ENCODE data around the gene FSD1. TPM values are rescaled to one million over a fixed set of nuclear protein-coding genes. Genes with fewer than 3 reads are reported as not detected.
"Not testable (repeated sequence)": the region's sequence is repeated elsewhere in the genome, so short reads cannot be mapped to it uniquely, and the experiment has no call there.

The FSD1 gene
- 19.8 TPM for polyA plus RNA-seq (2013, experiment 1 of 2; ENCODE audit: insufficient read length)
- 20.6 TPM for polyA plus RNA-seq (2013, experiment 2 of 2; ENCODE audit: insufficient read length)

DNA sequence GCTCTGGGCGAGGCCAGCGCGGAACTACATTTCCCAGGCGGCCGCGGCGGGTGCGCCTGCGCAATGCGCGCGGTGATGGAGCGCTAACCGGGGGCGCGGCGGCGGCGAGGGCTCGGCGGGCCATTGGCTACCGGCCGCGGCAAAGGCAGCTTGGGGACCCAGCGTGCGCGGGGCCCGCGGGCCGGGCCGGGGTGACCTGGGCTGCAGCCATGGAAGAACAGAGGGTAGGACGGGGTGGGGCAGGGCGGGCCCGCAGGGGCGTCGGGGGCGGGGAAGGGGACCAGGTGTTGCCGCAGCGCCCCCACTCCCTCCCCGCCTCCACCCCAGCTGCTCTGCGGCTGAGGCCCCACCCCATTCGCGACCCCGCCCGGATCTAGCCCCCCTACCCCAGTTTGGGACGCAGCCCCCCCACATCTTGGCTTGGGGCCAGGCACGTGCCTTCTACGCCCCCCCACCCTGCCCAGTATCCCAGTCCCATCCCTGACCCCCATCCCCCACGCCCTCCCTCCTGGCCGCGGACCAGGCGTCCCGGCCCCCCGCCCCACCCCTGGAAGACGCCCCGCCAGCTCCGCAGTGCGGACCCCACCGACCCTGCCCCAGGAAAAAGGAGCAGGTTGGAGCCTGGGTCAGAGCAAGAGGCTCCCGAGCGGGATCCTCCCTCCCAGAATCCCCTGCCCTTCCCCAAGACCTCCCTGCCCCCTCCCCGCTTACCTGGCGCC is at the start of gene FSD1:
Gene FSD1, plus strand, starts transcription at position 61 of the 719 bp plus-strand sequence. Its CDS starts 149 bp downstream, at position 210.
- DNase-seq, result peak; percentile 72

DNA sequence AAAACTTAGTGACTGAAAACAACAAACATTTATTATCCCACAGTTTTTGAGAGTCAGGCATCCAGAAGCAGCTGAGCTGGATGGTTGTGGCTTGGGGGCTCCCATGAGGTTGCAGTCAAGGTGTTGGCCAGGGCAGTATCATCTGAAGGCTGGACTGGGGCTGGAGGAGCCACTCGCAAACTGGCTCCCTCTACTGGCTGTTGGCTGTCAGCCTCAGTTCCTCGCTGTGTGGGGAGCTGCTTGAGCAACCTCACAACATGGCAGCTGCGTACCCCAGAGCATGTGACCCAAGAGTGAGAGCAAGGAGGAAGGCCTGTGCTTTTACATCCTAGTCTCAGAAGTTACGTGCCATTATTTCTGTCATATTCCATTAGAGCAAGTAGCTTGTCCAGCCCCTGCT is 47.8 kb upstream of the FSD1 start:
- DNase-seq, result no peak

DNA sequence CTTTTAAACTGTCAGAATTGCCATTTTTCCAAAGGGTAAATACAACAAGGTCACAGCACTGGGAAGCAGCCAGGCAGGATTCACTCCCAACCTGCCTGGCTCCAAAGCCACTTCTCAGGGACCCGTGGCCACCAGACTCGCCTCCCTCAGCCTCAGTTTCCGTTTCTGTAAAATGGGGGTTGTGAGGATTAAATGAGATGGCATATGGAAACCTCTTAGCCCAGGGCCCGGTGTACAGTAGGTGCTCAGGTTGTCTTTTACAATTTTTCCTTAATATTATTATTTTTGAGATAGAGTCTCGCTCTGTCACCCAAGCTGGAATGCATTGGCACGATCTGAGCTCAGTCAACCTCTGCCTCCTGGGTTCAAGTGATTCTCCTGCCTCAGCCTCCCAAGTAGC is 47.4 kb upstream of the FSD1 start:
- DNase-seq, result no peak

DNA sequence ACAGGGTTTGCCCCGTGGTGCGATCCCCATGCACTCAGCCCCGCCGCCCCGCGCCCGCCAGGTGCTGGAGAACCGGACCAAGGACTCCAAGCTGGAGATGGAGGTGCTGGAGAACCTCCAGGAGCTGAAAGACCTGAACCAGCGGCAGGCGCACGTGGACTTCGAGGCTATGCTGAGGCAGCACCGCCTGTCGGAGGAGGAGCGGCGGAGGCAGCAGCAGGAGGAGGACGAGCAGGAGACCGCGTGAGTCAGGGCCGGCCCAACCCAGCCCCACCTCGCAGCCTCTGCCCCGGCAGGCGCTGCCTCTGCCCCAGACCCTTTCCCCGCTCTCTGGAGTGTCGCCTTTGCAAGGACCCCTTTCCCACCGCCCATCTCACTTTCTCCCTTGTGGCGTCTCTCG is 46.2 kb upstream of the FSD1 start:
- no peak for DNase-seq

DNA sequence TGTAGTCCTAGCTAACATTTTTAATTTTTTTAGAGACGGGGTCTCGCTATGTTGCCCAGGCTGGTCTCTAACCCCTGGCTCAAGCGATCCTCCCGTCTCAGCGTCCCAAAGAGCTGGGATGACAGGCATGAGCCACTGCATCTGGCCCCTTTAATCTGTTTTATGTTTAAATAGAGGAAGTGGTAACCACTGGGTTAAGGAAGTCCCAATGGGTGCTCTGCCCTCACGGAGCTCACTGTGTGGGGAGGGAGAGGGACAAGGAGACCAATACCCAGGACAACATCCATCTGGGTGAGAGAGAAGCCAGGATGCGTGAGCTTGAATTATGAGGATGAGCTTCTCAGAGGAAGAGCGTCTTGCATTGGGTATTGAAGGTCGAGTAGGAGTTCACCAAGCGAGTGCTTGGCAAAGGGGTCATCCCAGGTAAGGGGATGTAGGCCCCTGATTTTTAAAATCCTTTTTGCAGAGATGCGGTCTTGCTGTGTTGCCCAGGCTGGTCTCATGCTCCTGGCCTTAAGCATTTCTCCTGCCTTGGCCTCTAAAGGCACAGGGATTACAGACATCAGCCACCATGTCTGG is 43.7 kb upstream of the FSD1 start:
- no peak for DNase-seq

DNA sequence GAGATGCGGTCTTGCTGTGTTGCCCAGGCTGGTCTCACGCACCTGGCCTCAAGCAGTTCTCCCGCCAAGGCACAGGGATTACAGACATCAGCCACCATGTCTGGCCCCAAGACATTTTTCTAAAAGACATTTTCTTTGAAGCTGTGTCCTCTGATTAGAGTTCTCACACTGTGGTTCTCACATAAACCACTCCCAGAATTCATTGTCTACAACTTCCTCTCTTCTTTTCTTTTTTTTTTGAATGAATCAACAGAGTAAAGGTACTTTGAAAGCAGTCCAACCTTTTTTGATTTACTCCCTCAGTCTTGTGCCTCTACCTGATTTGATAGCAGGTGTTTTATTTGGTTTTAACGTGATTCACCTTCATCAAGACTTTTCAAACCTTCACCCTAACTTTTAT is 39.6 kb upstream of the FSD1 start:
- no peak for DNase-seq

DNA sequence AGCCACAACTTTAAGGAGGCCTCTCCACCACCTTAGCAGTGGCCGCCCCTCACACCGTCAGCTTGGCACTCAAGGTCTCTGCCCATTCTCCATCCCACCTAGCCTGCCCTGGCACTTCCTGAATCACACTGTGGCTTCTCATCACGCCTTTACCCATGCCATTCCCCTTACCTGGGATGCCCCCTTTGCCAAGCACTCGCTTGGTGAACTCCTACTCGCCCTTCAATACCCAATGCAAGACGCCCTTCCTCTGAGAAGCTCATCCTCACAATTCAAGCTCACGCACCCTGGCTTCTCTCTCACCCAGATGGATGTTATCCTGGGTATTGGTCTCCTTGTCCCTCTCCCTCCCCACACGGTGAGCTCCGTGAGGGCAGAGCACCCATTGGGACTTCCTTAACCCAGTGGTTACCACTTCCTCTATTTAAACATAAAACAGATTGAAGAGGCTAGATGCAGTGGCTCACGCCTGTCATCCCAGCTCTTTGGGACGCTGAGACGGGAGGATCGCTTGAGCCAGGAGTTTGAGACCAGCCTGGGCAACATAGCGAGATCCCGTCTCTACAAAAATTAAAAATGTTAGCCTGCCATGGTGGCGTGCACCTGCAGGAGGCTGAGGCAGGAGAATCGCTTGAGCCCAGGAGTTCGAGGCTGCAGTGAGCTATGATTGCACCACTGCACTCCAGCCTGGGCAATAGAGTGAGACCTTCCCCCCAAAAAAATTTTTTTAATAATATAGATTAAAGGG is 38.0 kb upstream of the FSD1 start:
- DNase-seq, result no peak

DNA sequence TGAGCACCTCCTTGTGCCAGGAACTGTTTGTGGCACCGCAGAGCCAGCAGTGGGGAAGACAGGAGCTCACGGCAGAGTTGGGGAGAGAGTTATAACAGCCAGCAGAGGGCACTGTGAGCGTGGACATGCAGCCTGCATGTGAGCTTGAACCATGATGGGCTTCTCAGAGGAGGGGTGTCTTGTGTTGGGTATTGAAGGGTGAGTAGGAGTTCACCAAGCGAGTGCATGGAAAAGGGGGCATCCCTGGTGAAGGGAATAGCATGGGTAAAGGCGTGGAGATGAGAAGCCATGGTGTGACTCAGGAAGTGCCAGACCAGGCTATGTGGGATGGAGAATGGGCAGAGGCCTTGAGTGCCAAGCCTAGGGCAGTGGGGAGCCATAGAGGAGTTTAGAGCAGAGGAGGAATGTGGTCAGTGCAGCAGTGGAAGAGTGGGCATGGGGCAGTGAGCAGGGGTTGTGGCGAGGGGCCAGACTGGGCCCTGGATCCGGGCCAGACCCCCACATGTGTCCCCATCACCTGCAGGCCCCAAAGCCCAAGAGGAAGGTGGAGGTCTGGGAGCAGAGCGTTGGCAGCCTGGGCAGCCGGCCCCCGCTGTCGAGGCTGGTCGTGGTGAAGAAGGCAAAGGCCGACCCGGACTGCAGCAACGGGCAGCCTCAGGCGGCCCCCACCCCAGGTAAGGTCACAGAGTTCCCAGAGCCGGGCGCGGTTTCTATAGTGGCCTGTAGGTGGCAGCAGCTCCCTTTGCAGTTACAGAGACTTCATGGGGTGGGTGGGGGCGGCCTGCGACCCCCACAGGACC is 37.1 kb upstream of the FSD1 start:
- peak; percentile 36 for DNase-seq

DNA sequence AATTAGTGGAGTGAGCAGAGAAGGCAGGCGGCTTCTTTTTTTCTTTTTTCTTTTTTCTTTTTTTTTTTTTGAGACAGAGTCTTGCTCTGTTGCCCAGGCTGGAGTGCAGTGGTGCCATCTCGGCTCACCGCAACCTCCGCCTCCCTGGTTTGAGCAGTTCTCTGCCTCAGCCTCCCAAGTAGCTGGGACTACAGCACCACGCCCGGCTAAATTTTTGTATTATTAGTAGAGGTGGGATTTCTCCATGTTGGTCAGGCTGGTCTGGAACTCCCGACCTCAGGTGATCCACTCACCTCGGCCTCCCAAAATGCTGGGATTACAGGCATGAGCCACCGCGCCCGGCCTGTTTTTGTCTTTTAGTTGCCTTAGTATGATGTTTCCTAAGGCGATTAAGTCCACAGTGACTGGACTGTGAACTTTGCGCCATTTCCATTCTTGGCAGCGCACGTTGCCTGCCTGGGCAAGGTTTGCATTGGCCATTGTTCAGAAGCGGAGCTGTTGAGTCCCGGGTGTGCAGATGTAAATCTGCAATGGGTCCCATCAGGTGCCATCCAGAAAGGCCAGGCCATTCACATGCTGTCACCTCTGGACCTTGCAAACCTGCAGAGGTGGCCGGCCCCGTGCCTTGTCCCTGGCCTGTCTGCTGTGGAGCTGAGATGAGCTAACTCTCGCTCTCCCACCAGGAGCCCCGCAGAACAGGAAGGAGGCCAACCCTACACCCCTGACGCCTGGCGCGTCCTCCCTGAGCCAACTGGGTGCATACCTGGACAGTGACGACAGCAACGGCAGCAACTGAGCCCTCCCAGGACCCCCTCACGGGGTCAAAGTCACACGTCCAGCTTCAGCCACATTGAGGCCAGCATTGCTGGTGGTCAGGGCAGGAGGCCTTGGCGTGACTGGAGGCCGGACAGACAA is 36.2 kb upstream of the FSD1 start:
- no peak for DNase-seq

DNA sequence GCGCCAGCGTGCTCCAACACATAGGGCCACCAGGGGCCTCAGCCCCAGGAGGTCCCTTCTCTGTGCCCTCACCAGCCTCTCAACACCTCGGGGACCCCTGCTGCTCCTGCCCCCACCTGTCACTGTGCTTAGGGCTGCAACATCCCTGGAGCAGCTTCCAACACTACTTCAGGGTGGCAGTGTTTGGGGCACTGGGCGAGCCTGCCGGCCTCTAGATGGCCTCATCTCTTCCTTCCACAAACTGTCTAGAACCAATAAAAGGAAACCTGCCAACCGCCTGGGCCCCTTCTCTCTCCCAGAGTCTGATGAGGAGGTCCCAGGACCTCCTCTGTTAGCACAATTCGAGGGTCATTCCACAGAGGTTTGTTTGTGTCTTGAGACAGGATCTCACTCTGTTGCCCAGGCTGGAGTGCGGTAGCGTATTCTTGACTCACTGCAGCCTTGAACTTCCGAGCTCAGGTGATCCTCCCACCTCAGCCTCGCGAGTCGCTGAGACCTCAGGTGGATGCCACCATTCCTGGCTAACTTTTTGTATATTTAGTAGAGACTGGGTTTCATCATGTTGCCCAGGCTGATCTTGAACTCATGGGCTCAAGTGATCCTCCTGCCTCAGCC is 35.5 kb upstream of the FSD1 start:
- DNase-seq, result no peak

DNA sequence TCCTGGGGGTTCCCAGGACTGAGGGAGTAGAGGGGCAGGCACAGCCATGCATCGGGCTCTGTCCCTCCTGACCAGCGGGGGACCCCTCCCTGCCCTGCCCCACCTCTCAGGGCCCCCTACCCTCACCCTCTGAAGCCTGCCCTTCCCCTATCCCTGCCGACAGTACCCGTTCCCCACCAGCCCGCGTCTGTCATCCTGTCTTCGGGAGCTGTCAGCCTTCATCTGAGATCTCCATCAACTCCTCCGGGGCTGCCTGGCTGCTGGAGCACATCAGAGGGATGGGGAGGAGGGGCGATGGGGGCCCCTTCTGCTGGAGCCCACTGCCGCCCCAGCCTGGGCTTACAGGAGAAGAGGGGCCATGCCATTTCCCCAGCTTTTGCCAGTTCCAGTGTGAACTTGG is 31.5 kb upstream of the FSD1 start:
- DNase-seq, result no peak

DNA sequence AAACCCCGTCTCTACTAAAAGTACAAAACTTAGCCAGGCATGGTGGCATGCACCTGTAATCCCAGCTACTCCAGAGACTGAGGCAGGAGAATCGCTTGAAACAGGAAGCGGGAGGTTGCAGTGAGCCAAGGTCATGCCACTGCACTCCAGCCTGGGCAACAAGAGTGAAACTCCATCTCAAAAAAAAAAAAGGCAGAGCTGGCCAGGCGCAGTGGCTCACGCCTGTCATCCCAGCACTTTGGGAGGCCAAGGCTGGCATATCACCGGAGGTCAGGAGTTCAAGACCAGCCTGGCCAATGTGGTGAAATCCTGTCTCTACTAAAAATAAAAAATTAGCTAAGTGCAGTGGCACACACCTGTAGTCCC is 30.1 kb upstream of the FSD1 start:
- not testable (repeated sequence) for DNase-seq

DNA sequence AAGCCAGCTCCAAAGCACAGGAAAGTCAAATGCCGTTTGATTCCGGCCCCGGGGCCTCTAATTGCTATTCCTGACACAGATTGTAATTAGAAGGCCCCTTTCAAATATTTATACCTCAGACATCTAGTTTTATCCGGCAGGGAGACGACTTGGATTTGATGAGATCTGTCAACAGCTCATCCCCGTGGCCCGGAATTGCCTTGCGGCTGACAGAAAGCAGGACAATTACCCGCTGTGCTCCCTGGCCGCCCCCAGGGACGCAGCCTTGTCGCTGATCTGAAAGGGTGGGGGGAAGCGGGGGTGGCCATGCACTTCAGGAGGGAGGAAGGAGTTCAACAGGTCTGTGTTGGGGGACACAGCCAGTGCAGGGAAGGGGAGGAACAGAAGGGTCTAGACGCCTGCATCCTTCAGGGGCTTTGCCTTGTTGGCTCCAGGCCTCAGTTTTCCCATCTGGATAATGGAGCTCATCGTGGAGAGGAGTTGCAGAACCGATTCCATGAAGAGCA is 27.2 kb upstream of the FSD1 start:
- no peak for DNase-seq

DNA sequence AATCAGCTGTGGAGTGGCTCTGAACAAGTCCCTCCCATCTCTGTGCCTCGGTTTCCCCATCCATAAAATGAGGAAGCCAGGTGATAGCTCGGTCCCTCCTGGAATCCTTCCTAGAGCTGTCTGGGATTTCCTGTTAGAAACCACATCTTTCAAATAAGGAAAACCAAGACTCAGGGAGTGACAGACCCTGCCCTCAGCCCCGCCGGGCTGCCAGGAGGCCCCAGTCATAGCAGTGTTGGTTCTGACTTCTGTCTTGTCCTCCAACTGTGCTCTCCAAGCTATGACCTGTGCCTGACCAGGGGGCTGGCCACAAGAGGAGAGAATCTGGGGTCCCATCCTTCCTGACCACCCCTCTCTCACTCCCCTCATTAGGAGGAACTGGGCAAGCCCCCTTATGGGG is 26.4 kb upstream of the FSD1 start:
- DNase-seq, result no peak

DNA sequence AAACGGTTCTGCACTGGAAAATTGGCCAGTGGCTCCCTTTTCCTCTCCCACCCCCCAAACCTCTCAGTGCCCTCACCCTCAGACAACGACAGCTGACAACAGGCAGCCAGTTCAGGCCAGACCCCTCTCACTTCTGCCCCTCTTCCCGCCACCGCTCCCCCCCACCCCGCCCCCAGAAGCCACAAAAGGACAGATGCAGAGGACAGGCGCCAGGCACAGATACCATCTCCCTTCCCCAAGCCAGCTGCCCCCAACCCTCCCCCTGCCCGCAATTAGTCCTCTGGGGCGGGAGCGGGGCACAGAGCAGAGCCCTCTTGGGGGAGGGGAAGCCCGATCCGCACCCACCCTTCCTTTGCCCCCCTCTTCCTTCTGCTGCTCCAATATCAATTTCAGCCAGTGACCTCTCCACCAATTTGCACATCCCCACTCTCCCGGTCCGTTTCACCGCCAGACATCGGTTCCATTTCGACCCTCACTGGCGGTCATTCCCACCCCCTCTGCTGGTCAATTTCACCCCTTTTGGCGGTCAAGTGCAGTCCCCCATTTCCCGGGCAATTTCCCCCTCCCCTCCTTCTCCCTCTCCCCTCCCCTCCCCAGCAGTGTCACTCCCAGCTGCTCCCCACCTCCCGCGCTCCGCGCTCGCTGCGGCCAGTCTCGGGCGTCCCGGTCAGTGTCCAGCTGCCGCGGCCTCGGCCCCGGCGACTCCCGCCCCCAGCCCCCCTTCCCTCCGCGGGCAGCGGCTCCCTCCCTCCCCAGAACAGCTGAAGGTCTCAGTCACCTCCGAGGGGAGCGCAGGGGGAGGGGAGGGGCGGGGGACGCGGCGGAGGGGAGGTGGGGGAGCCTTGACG is 25.8 kb upstream of the FSD1 start, which contains the start of gene SHD:
Gene SHD, plus strand, starts transcription at position 848 of the 848 bp plus-strand sequence. CDS start 798 bp downstream, outside the sequence.
- no peak for DNase-seq

DNA sequence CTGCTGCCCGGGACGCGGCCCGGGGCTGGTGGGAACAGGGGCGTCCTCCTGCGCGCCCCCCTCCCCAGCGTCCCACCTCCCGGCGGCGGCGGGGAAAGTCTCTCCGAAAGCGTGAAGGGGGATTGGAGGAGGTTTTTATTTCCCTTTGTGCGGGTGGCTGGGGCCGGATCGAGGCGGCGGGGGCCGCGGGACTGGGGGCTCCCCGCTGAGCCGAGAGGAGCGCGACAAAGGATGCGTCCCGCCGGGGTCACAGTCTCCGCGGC is 25.2 kb upstream of the FSD1 start:
- DNase-seq, result no peak

DNA sequence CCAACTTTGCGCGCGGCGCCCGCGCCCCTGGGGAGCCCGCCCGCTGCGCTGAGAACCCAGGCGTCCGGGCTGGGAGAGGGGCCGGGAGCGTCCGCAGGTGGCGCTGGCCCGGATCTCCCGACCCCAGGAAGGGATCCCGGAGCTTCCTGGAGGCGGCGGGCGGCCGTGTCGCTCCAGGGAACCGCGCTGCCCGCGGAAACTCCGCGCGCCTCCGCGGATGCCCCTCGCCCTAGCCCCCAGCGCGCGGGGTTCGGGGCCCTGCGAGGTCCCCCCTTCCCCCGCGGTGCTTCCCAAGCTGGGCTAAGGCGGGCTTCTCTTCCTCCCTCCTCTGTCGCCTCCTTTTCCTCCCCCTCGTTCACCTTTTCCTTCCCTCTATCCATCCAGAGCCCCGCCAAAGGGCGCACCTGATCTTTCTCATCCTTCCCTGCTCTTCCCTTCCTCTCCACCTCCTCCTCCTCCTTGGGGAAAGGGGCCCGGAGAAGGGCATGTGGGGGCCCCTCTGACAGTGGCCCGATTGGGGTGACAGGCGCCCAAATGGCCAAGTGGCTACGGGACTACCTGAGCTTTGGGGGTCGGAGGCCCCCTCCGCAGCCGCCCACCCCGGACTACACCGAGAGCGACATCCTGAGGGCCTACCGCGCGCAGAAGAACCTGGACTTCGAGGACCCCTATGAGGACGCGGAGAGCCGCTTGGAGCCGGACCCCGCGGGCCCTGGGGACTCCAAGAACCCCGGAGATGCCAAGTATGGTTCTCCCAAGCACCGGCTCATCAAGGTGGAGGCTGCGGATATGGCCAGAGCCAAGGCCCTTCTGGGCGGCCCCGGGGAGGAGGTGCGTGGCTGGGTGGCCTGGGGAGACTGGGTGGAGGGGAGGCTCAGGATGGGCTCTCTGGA is 24.6 kb upstream of the FSD1 start:
- no peak for DNase-seq

DNA sequence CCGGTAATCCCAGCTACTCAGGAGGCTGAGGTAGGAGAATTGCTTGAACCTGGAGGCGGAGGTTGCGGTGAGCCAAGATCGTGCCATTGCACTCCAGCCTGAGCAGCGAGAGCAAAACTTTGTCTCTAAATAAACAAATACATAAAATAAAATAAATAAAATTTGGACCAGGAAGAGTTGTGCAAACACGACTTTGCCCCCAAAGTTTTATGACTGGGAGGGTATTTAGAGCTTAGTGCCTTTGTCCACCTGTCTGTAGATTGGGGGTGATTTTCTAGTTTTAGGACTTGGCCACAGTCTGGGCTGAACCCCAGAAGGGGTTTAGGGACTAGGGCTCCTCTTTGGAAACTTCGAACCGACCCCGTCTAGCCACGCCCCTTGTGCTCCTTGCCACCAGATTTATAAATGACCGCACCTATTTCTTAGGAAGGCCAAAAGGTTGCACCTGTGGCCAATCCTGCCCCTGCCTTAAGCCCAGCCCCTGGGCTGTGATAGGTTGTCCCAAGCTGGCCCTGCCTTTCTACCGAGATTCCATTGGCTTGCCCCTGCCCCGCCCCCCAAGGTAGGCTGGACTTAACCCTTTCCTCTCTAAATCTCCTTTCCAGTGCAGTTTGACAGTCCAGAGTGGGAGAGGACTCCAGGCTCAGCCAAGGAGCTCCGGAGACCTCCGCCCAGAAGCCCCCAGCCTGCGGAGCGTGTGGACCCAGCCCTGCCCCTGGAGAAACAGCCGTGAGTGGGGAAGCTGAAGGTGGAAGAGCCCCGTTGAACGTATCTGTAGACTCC is 20.0 kb upstream of the FSD1 start:
- DNase-seq, result no peak

Measured in fibroblast of skin of scalp (primary cell).